Mesenchymal stem cell (in vitro differentiated cells and primary cell): ENCODE measurements around the gene R3HCC1L.
A peak's percentile ranks its signal among the peaks of the same experiment; 100 is the strongest.

ENCODE experiments used
- DNase-seq: peaks from one replicate; pipeline ENCODE4 v3.0.0-alpha.2; 2013
- H2AFZ ChIP-seq: one replicate; pipeline ENCODE4 v1.6.1; 2013; ENCODE audit warnings: low read depth, mild to moderate bottlenecking, control low read depth, inconsistent platforms, low read length, moderate library complexity
- H2AK5ac ChIP-seq: 2 replicates; pipeline ENCODE4 v1.6.1; 2013; ENCODE audit warnings: low read length, moderate library complexity, mild to moderate bottlenecking, inconsistent platforms; ENCODE audit not compliant: severe bottlenecking
- H2BK120ac ChIP-seq: one replicate; pipeline ENCODE4 v1.6.1; 2013; ENCODE audit warnings: low read depth, mild to moderate bottlenecking, inconsistent platforms, low read length, moderate library complexity
- H2BK12ac ChIP-seq, 2 experiments: one replicate each; pipeline ENCODE4 v1.6.1; 2013; ENCODE audit warnings: inconsistent platforms in 2 of 2, low read length in 2 of 2, mild to moderate bottlenecking in 2 of 2, moderate library complexity in 2 of 2, control low read depth in 1 of 2
- H2BK15ac ChIP-seq: one replicate; pipeline ENCODE4 v1.6.1; 2013; ENCODE audit warnings: mild to moderate bottlenecking, low read depth, inconsistent platforms; ENCODE audit not compliant: poor library complexity, severe bottlenecking
- H2BK5ac ChIP-seq: 2 replicates; pipeline ENCODE4 v1.6.1; 2013; ENCODE audit warnings: low read depth, mild to moderate bottlenecking, low read length, control low read depth, inconsistent platforms; ENCODE audit not compliant: poor library complexity, severe bottlenecking
- H3K14ac ChIP-seq, 2 experiments: one replicate each; pipeline ENCODE4 v1.6.1; 2013; ENCODE audit warnings: inconsistent platforms in 2 of 2, low read length in 2 of 2, control low read depth in 1 of 2, mild to moderate bottlenecking in 1 of 2, moderate library complexity in 1 of 2
- H3K18ac ChIP-seq, 2 experiments: one replicate each; pipeline ENCODE4 v1.6.1; 2013; ENCODE audit warnings: inconsistent platforms in 2 of 2, low read length in 2 of 2, control low read depth in 1 of 2, low read depth in 1 of 2, mild to moderate bottlenecking in 1 of 2
- H3K23ac ChIP-seq, 2 experiments: one replicate each; pipeline ENCODE4 v1.6.1; 2013; ENCODE audit warnings: inconsistent platforms in 2 of 2, low read length in 2 of 2, mild to moderate bottlenecking in 2 of 2, moderate library complexity in 2 of 2, control low read depth in 1 of 2
- H3K27ac ChIP-seq: 2 replicates; pipeline ENCODE4 v1.5.1; 2013; ENCODE audit warnings: mild to moderate bottlenecking, moderate library complexity, low read length, control low read depth, inconsistent platforms; ENCODE audit not compliant: poor library complexity, severe bottlenecking
- H3K27me3 ChIP-seq, 2 experiments: 2 replicates each; pipeline versions ENCODE4 v1.6.1 to v1.7.0; 2013; ENCODE audit warnings: low read length in 2 of 2, mild to moderate bottlenecking in 2 of 2, moderate library complexity in 2 of 2, control low read depth in 1 of 2, inconsistent platforms in 1 of 2; ENCODE audit not compliant: control insufficient read depth in 1 of 2, insufficient read depth in 1 of 2
- H3K36me3 ChIP-seq, 2 experiments: 2 replicates each; pipeline versions ENCODE4 v1.6.1 to v1.7.0; 2013; ENCODE audit warnings: low read length in 2 of 2, control low read depth in 1 of 2, inconsistent platforms in 1 of 2, low read depth in 1 of 2, mild to moderate bottlenecking in 1 of 2; ENCODE audit not compliant: insufficient read depth in 2 of 2, control insufficient read depth in 1 of 2
- H3K4ac ChIP-seq, 2 experiments: one replicate each; pipeline ENCODE4 v1.6.1; 2013; ENCODE audit warnings: inconsistent platforms in 2 of 2, low read length in 2 of 2, mild to moderate bottlenecking in 2 of 2, moderate library complexity in 2 of 2, control low read depth in 1 of 2, low read depth in 1 of 2
- H3K4me1 ChIP-seq: 2 replicates; pipeline ENCODE4 v1.6.1; 2013; ENCODE audit warnings: low read depth, low read length, control low read depth; ENCODE audit not compliant: control insufficient read depth, insufficient read depth
- H3K4me2 ChIP-seq: 2 replicates; pipeline ENCODE4 v1.6.1; 2013; ENCODE audit warnings: low read length, mild to moderate bottlenecking, inconsistent platforms; ENCODE audit not compliant: poor library complexity, severe bottlenecking
- H3K4me3 ChIP-seq, 2 experiments: 2 replicates each; pipeline versions ENCODE4 v1.5.1 to v1.7.0; 2013; ENCODE audit warnings: low read length in 2 of 2, mild to moderate bottlenecking in 2 of 2, control low read depth in 1 of 2, low read depth in 1 of 2; ENCODE audit not compliant: insufficient read depth in 1 of 2
- H3K79me1 ChIP-seq: replicated peaks from 2 replicates; pipeline ENCODE4 v1.6.1; 2013; ENCODE audit warnings: mild to moderate bottlenecking, control low read depth, low read length, inconsistent platforms; ENCODE audit not compliant: poor library complexity, severe bottlenecking
- H3K9ac ChIP-seq: 2 replicates; pipeline ENCODE4 v1.7.0; 2013; ENCODE audit warnings: mild to moderate bottlenecking, low read length, moderate library complexity
- H3K9me3 ChIP-seq: 2 replicates; pipeline ENCODE4 v1.7.0; 2013; ENCODE audit warnings: mild to moderate bottlenecking, low read length; ENCODE audit not compliant: control insufficient read depth
- H4K8ac ChIP-seq: one replicate; pipeline ENCODE4 v1.6.1; 2013; ENCODE audit warnings: inconsistent platforms, mild to moderate bottlenecking, low read length, moderate library complexity
- H4K91ac ChIP-seq: one replicate; pipeline ENCODE4 v1.6.1; 2013; ENCODE audit warnings: mild to moderate bottlenecking, low read length, inconsistent platforms
- WGBS: methylation state at CpG from one replicate; pipeline ENCODE4 v1.1.7; 2013; ENCODE audit warnings: mixed read lengths; 5-methylcytosine and 5-hydroxymethylcytosine counted together

The R3HCC1L gene

DNA sequence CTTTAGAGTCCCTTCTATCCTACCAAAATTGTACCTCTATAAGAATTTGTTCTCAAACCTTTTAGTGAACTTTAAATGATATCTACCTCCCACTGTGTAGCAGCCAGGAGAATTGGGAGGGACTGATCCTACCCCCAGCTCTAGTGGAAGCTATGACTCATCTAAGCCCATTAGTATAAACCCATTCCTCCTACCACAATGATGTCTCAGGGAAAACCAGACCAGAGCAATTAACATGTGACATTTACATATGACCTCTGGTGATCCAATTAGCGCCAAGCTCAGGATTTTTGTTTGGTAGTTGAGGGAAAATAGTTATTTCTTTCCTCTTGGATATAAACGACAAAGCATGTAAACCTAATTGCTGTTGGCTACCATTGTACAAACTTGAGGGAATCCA, 33.1 kb upstream of the R3HCC1L start:
- H3K9me3 ChIP-seq, result no peaks in the 10 kb centered on the region
- DNase-seq, result peak; percentile 2
- no peak overlapping the region for H3K4ac ChIP-seq
- H3K18ac ChIP-seq, result no peak overlapping the region
- H3K4me3 ChIP-seq, result no peak overlapping the region
- H2AFZ ChIP-seq, result no peak overlapping the region
- no peaks in the 10 kb centered on the region for H3K4me1 ChIP-seq
- H4K91ac ChIP-seq, result no peak overlapping the region
- no peak overlapping the region for H2BK120ac ChIP-seq
- H3K36me3 ChIP-seq, result no peaks in the 10 kb centered on the region
- peaks cover 9 to 67% of the 10 kb centered on the region in 2 experiments for H3K27me3 ChIP-seq
- no peak overlapping the region for H2BK15ac ChIP-seq
- H3K14ac ChIP-seq, result no peak overlapping the region
- no peak overlapping the region for H3K4me2 ChIP-seq
- H2BK5ac ChIP-seq, result no peak overlapping the region
- H2AK5ac ChIP-seq, result no peak overlapping the region
- H3K79me1 ChIP-seq, result no peaks in the 10 kb centered on the region
- no peak overlapping the region for H2BK12ac ChIP-seq
- no peak overlapping the region for H3K9ac ChIP-seq
- 40% methylated on average over 2 of the region's 2 CpGs for WGBS
- H3K23ac ChIP-seq, result no peak overlapping the region
- H4K8ac ChIP-seq, result no peak overlapping the region
- H3K27ac ChIP-seq, result no peak overlapping the region

DNA sequence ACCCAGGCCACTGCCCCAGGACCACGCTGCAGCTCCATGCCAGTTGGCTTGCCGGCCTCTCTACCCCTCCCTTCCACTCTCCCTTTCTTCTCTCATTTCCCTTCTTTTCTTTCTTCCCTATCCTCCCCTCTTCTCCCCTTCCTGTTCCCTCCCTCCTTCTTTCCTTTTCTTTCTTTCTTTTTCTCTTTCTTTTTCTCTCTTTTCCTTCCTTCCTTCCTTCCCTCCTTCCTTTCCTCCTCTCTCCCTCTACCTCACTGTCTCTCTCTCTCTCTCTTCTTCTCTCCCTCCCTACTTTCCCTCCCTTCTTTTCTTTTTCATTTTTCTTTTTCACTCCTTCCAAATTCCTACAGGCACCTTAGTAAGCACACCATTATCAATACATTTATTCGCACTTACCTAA, 30.3 kb upstream of the R3HCC1L start:
- Histone ChIP-seq H3K23ac (no peak overlapping the region), H3K4ac (no peak overlapping the region), H2AK5ac (no peak overlapping the region), H3K36me3 (no peaks in the 10 kb centered on the region), H3K27ac (no peak overlapping the region), H3K18ac (no peak overlapping the region), H3K4me2 (no peak overlapping the region), H3K4me1 (no peaks in the 10 kb centered on the region), H2BK12ac (no peak overlapping the region), H2BK5ac (no peak overlapping the region), H2BK15ac (no peak overlapping the region), H3K4me3 (no peak overlapping the region), H4K91ac (no peak overlapping the region), H3K79me1 (no peaks in the 10 kb centered on the region), H4K8ac (no peak overlapping the region), H2BK120ac (no peak overlapping the region), H3K14ac (no peak overlapping the region), H2AFZ (no peak overlapping the region), H3K9me3 (no peaks in the 10 kb centered on the region), H3K27me3 (peaks cover 8 to 58% of the 10 kb centered on the region in 2 experiments), H3K9ac (no peak overlapping the region)
- 94% methylated on average over 3 of the region's 3 CpGs for WGBS
- DNase-seq, result no peak

DNA sequence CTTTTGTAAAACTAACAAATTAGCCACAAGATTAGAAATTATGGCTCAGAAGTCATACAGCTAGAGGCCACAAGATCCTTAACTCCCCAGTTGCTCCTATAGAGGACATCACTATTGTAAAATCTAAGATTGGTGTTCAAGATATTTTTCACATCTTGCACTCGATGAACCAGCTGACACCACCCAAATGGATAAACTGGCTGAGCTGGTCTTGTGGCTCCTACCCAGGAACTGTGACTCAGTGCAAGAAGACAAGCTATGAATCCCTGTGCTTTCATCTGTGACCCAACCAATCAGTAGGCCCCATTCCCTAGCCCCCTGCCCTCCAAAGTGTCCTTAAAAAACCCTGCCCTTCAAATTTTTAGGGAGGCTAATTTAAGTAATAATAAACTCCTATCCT, 27.9 kb upstream of the R3HCC1L start:
- H3K27ac ChIP-seq, result no peak overlapping the region
- DNase-seq, result no peak
- WGBS, result 69% methylated on average over 1 of the region's 1 CpG

DNA sequence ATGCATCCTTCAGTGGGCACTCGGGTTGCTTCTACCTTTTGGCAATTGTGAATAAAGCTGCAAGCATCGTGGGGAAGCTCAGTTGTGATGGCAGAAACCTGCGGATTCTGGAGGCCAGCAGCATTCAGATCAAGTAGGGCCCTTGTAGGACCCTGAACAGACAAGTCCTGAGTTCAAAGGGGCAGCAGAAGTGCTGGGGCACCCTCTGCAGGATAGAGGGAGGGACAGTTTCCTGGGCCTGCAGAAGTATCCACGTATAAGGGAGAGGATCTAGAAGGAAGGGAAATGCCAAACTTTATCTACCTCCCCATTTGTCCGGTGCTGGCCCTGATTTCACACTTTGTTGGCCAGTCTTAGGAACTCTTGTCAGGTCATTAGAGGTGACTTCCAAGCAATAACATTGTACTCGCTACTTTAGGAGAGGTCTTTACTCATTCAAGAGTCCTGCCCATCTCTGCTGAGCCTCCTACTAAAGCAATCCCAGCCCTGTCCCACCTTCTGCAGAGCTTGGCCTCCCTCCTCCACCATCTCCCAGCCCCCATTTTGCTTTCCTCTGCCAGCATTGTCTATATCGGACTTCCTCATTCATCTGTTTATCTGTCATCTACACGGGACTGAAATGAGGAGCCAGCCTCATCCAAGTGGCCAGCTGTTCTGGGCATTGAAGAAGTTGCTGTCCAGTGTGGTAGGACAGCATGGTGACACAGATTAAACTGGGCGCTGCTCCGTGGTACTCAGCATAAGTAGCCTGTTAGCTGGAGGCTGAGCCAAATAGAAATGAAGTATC, 26.6 kb upstream of the R3HCC1L start:
- Histone ChIP-seq H4K91ac (no peak overlapping the region), H2BK15ac (no peak overlapping the region), H3K18ac (no peak overlapping the region), H3K4me2 (no peak overlapping the region), H3K27me3 (peaks cover 4 to 46% of the 10 kb centered on the region in 2 experiments), H3K9ac (no peak overlapping the region), H2AFZ (no peak overlapping the region), H3K36me3 (no peaks in the 10 kb centered on the region), H2AK5ac (no peak overlapping the region), H2BK5ac (no peak overlapping the region), H3K79me1 (no peaks in the 10 kb centered on the region), H3K9me3 (no peaks in the 10 kb centered on the region), H3K23ac (no peak overlapping the region), H3K14ac (no peak overlapping the region), H3K27ac (no peak overlapping the region), H3K4ac (no peak overlapping the region), H3K4me1 (no peaks in the 10 kb centered on the region), H2BK12ac (no peak overlapping the region), H2BK120ac (no peak overlapping the region), H4K8ac (no peak overlapping the region), H3K4me3 (no peak overlapping the region)
- 75% methylated on average over 10 of the region's 10 CpGs for WGBS
- DNase-seq, result no peak

More for the DNA sequence above, 27.9 kb upstream of the R3HCC1L start:
- Histone ChIP-seq H2BK12ac (no peak overlapping the region), H3K9ac (no peak overlapping the region), H2BK15ac (no peak overlapping the region), H3K4ac (no peak overlapping the region), H3K9me3 (no peaks in the 10 kb centered on the region), H2BK5ac (no peak overlapping the region), H3K79me1 (no peaks in the 10 kb centered on the region), H3K14ac (no peak overlapping the region), H3K36me3 (no peaks in the 10 kb centered on the region), H3K18ac (no peak overlapping the region), H3K23ac (no peak overlapping the region), H3K27me3 (peaks cover 4 to 47% of the 10 kb centered on the region in 2 experiments), H2BK120ac (no peak overlapping the region), H3K4me3 (no peak overlapping the region), H2AK5ac (no peak overlapping the region), H3K4me2 (no peak overlapping the region), H4K91ac (no peak overlapping the region), H3K4me1 (no peaks in the 10 kb centered on the region), H4K8ac (no peak overlapping the region), H2AFZ (no peak overlapping the region)
